ENCODE measurements around the gene RBKS.
"Not testable (repeated sequence)": the region's sequence is repeated elsewhere in the genome, so short reads cannot be mapped to it uniquely, and the experiment has no call there.

- TF ChIP-seq CTCF, POLR2A (IDR thresholded peaks at IDR 0.05): not testable (repeated sequence)
These were observed 144.7 kb downstream of the RBKS start for GRCh38 chr2:27745494-27745893.
